GM18520 (cell line): ENCODE results near the gene POTEH.
"Not testable (repeated sequence)": the region's sequence is repeated elsewhere in the genome, so short reads cannot be mapped to it uniquely, and the experiment has no call there.

Experiments
- ATAC-seq: cut with Tn5 transposase; IDR thresholded peaks from one replicate; pipeline ENCODE4 v1.9.1; 2021; ENCODE audit not compliant: unreplicated experiment

Gene POTEH

GRCh38 chr22:15689749-15690125, at the start of gene POTEH:
TSS of gene POTEH (plus strand) at chr22:15690026. CDS start at chr22:15690078, 52 bp downstream.
- ATAC-seq, result not testable (repeated sequence)

DNA sequence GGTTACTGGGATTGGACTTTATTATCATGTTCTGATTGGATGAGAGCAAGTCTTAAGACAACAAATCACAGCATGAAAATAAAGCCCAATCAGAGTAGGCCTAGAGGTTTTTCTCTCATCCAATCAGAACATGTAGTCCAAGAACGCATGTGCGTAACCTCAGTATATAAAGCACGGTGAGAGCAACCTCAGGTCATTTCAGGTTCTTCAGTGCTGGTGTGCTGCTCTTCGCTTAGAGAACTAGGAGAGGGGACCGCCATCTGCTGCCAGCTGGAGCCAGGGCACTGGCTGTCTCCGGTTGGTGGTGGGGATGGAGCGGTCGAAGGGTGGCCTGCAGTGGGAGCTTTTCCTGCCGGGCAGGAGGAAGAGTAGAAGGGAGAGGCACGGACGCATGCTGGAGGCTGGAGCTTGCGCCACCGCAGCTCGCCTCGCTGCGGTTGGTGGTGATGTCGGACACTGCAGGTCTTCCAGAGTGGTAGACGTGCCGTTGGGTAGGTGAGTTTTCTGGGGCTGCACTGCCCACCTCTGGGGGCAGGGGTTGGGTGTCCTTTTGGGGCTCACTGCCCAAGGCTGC, 47.5 kb upstream of the POTEH start:
- not testable (repeated sequence) for ATAC-seq

DNA sequence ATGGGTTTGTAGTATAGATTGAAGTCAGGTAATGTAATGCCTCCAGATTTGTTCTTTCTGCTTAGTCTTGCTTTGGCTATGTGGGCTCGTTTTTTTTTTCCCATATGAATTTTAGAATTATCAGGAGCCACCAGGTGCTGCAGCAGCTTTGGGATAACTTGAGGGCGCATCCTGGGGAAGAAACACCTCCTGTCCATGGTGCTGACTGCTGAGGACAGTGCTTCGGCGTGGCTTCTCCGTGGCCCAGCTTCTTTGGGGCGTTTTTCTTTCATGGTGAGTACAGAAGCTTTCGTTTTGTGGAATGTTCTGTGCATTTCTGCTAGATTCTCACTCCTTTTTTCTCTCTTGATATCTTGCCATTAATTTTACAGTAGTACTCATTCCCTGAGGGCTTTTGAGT, 37.9 kb upstream of the POTEH start:
- not testable (repeated sequence) for ATAC-seq

- ATAC-seq, result not testable (repeated sequence)
Measured at GRCh38 chr22:15652738-15653137, 37.1 kb upstream of the POTEH start.

DNA sequence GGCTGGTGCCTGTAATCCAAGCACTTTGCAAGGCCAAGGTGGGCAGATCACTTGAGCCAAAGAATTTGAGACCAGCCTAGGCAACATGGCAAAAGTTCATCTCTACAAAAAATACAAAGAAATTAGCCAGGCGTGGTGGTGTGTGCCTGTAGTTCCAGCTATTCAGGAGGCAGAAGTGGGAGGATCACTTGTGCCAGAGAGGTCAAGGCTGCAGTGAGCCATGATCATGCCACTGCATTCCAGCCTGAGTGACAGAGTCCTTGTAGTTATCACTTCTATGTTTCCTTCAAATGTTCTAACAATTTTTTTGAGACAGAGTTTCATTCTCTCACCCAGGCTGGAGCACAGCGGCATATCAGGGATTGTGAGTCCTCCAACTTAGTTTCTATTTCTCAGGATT, 36.6 kb upstream of the POTEH start:
- ATAC-seq, result not testable (repeated sequence)

GRCh38 chr22:15661102-15661501, 28.7 kb upstream of the POTEH start:
- not testable (repeated sequence) for ATAC-seq

DNA sequence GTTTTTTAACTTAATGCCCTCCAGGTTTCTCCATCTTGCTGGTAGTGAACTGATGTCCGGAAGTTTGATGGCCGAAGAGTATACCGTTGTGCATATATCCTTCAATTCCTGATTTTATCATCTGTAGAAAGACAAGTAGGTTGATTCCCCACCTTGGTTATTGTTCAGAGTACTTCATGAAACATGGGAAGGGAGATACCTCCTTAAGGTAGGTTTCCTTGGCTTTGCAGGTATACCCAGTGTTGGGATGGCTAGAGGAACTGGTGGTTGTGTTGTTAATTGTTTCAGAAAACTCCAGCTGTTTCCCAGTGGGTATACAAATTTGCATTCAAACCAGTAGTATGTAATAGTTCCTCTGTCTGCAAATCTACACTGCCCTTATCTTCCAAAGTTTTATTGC, 25.1 kb upstream of the POTEH start:
- ATAC-seq, result not testable (repeated sequence)

DNA sequence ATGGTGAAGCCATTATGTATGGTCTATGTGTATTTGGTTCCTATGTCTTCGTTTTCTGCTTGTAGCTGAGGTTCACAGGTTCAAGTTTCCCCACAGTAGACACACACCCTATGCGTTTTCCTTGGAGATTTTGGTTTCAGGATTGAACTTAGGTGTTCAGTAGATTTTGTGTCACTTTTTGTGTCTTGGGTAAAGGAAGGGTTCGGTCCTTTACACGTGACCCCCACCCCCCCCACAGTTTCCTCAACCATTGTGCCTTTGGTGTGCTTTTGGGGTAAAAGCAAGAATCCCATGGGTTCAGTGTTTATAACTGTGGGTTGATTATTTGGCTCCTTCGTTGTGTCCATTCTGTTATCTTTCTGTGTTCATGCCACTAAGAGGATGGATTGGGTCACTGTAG, 24.3 kb upstream of the POTEH start:
- not testable (repeated sequence) for ATAC-seq

DNA sequence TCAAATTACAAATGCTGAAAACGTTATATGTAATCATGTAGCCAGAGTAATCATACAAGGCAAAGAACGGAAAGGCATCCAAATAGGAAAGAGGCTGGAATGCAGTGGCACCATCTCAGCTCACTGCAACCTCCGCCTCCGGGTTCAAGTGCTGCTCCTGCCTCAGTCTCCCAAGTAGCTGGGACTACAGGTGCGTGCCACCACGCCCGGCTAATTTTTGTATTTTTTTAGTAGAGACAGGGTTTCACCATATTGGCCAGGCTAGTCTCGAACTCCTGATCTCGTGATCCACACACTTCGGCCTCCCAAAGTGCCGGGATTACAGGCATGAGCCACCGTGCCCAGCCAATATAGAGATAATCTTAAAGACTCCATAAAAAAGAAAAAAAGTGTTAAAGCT, 20.4 kb upstream of the POTEH start:
- not testable (repeated sequence) for ATAC-seq

- ATAC-seq, result not testable (repeated sequence)
Measured at GRCh38 chr22:15679702-15680101, 10.1 kb upstream of the POTEH start.

- not testable (repeated sequence) for ATAC-seq
Measured at GRCh38 chr22:15684115-15684514, 5.7 kb upstream of the POTEH start.

DNA sequence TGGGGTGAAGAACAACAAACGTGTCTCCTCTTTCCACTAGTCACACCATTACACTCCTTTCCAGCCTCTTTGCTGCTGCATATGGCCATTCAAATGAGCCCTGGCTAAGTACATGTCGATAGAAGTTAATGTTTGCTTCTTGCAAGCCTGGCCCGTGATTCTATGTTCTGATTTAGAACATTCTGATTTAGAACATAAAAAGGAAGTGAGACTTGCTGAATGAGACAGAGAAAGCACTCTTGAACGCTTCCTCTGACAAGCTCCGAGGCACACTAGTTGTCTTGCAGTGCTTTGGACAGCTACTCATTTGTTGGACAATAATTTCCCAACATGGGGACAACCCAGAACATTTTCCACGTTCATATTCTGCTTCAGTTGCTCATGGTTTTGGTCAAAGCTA, 5.1 kb upstream of the POTEH start:
- peak; percentile 62 for ATAC-seq

DNA sequence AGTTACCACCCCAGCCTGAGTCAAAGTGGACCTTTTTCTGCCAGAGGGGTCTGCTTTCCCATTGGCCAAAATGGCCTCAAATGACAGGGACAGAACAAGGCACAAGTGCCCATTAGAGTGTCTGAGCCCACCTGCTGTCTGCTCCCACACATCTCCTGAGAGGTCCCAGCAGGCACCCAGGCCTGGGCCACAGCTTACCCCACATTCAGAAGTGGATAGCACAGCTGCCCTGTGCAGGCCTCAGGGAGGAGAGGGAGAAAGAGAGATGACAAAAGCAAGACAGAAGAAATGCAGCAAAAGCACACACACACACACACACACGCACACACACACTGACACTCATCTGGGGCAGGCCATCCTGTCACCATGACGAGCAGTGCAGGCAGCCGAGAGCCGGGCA, 4.2 kb upstream of the POTEH start:
- not testable (repeated sequence) for ATAC-seq

DNA sequence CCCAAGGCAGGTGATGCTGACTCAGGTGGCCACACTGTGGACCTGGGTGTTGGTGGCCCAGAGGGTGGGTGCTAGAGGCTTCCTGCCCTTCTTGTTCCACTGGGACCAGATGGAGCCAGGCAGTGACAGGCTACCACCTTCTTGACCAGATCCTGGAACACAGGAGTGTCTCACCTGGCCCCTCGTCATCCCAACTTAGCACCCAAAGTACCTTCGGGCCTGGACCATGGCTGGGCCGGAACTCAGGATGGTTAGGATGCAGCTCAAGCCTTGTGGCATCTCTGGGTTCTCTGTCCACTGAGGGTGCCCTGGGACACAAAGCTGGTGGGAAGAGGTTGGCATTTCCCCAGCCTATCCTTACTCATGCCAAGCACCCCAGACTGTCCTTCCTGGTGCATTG, 2.7 kb upstream of the POTEH start:
- not testable (repeated sequence) for ATAC-seq

DNA sequence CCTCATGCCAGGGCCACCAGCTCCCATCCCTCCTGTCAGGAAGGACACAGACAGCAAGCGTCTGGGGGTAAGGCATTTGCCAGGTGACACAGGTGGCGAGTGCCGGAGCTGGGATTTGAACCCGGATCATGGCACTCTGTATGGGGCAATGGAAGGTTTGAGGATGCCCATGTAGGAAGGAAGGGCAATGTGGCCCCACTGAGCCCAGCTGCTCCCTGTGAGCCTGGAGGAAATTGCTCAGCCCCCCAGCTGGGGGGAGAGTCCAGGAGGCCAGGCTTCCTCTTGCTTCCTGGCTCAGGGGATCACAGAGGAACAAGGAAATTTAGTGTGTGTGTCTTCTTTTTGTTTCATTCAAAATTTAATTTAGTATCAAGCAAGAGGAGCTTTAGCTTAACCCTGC, 2.1 kb upstream of the POTEH start:
- ATAC-seq, result not testable (repeated sequence)

- not testable (repeated sequence) for ATAC-seq
Measured at GRCh38 chr22:15688090-15688489, 1.7 kb upstream of the POTEH start.

DNA sequence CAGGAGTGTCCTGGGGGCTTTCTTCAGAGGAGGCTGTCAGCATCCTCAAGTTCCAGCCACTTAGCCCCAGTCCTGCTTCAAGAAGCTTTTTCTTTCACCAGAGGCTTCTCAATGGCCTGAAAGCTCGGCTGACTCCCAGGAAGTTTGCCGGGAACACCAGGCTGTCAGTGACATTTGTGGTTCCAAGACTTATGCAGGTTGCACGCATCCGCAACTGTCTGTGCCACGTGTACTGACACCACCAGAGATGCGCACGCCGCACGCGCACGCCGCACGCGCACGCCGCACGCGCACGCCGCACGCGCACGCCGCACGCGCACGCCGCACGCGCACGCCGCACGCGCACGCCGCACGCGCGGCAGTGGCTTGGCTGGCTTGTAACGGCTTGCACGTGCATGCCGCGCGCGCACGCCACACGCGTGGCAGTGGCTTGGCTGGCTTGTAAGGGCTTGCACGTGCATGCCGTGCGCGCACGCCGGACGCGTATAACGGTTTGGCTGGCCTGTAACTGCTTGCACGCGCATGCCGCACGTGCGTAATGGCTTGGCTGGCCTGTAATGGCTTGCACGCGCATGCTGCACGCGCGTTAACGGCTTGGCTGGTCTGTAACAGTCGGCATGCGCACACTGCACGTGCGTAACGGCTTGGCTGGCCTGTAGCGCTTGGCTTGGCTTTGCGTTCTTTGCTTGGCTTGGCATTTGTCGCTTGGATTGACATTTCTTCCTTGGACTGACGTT, 646 bp upstream of the POTEH start:
- not testable (repeated sequence) for ATAC-seq

- not testable (repeated sequence) for ATAC-seq
Measured at GRCh38 chr22:15713600-15713999, 23.8 kb downstream of the POTEH start.

DNA sequence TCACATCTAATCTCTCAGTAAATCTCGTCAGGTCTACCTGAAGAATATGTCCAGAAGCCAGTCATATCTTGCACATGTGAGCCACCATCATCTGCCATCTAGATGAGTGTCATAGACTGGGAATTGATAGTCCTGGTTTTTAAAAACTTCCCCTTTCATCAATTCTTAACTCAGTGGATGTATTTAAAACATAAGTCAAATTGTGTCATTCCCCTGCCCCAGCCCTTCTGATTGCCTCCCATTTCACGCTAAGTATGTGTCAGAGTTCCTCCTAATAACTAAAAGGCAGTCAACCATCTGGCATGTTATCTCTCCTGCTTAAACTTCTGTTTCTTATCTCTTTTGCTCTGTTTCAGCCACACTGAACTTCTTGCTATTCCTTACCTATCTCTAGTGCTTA, 24.3 kb downstream of the POTEH start:
- not testable (repeated sequence) for ATAC-seq

- not testable (repeated sequence) for ATAC-seq
Measured at GRCh38 chr22:15721884-15722283, 32.1 kb downstream of the POTEH start.

- ATAC-seq, result not testable (repeated sequence)
Measured at GRCh38 chr22:15729209-15729917, 39.5 kb downstream of the POTEH start.

DNA sequence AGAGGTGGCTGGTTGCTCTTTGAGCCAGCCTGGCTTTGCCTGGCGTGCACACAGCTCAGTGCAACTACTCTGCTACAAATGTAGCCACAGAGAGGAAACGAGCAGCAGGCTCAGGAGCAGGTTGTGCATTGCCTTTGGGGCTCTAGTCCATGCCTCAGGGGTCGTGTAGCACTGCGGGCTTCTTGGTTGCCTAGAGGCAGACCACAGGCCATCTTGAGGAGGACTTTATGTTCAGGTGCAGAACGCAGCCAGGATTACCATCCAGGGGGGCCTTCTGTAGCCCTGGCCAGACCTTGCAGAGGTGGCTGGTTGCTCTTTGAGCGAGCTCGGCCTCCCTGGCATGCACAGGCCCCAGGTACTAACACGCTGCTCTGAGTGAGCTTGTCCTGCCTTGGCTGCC, 41.2 kb downstream of the POTEH start:
- ATAC-seq, result not testable (repeated sequence)
